HEK293 (cell line): Measurements from ENCODE around the gene PSMD12.

Source experiments
- CTCF ChIA-PET: fragments of 350-600 bp; formaldehyde crosslinking; extraction: SDS; loops from one replicate; lab custom pipeline; 2021; ENCODE audit warnings: antibody characterized with exemption; lab: Yijun Ruan, JAX
- POLR2A ChIA-PET: fragments of 300-600 bp; formaldehyde crosslinking; extraction: SDS; loops from one replicate; lab custom pipeline; 2020; ENCODE audit warnings: antibody characterized with exemption, inconsistent platforms; lab: Yijun Ruan, JAX
- H3K27ac ChIP-seq: fragments of 200-500 bp; sonication (Bioruptor generic); 2 replicates; pipeline ENCODE4 v1.5.1; 2014; ENCODE audit warnings: low read depth, low read length, control low read depth, inconsistent platforms; ENCODE audit errors: extremely low read depth
- H3K36me3 ChIP-seq, 2 experiments: fragments of 200-500 bp in 1 of 2; sonication (Bioruptor generic) in 1 of 2; 1 replicate in 1 of 2; 2 replicates in 1 of 2; pipeline ENCODE4 v1.5.1; 2014 to 2017; ENCODE audit warnings: inconsistent platforms in 2 of 2, low read length in 2 of 2; ENCODE audit not compliant: control insufficient read depth in 2 of 2, insufficient read depth in 1 of 2
- H3K4me1 ChIP-seq: fragments of 200-500 bp; sonication (Bioruptor generic); 2 replicates; pipeline ENCODE4 v1.5.1; 2014; ENCODE audit warnings: mild to moderate bottlenecking, low read length, inconsistent platforms; ENCODE audit not compliant: control insufficient read depth, insufficient read depth
- H3K4me3 ChIP-seq: 2 replicates; pipeline ENCODE4 v1.5.1; 2011; ENCODE audit warnings: low read depth, mild to moderate bottlenecking, control low read depth, low read length, moderate library complexity
- H3K9me3 ChIP-seq: fragments of 200-500 bp; sonication (Bioruptor generic); 2 replicates; pipeline ENCODE4 v1.5.1; 2014; ENCODE audit warnings: low read depth, low read length, inconsistent platforms; ENCODE audit not compliant: control insufficient read depth, insufficient read depth
- BCL11B ChIP-seq: fragments of 450-650 bp; formaldehyde crosslinking; IDR thresholded peaks from 2 replicates; pipeline ENCODE4 v1.5.1; 2016; ENCODE audit warnings: low read depth, missing biosample characterization, missing genetic modification characterization
- KLF9 ChIP-seq: fragments of 450-650 bp; formaldehyde crosslinking; IDR thresholded peaks from 2 replicates; pipeline ENCODE4 v1.5.1; 2016; ENCODE audit warnings: missing biosample characterization, missing genetic modification characterization, low read depth
- ZBTB8A ChIP-seq: fragments of 450-650 bp; formaldehyde crosslinking; IDR thresholded peaks from 2 replicates; pipeline ENCODE4 v1.5.1; 2016; ENCODE audit warnings: missing biosample characterization, missing genetic modification characterization
- ZFP69B ChIP-seq: fragments of 450-650 bp; formaldehyde crosslinking; IDR thresholded peaks from 2 replicates; pipeline ENCODE4 v1.5.1; 2016; ENCODE audit warnings: missing biosample characterization, missing genetic modification characterization
- ZNF133 ChIP-seq: fragments of 450-650 bp; formaldehyde crosslinking; IDR thresholded peaks from 2 replicates; pipeline ENCODE4 v1.5.1; 2016; ENCODE audit warnings: missing biosample characterization, missing genetic modification characterization
- ZNF155 ChIP-seq: fragments of 450-650 bp; formaldehyde crosslinking; IDR thresholded peaks from 2 replicates; pipeline ENCODE4 v1.5.1; 2016; ENCODE audit warnings: missing biosample characterization, missing genetic modification characterization
- ZNF18 ChIP-seq: fragments of 450-650 bp; formaldehyde crosslinking; IDR thresholded peaks from 2 replicates; pipeline ENCODE4 v1.5.1; 2016; ENCODE audit warnings: missing biosample characterization, missing genetic modification characterization
- ZNF202 ChIP-seq: fragments of 450-650 bp; formaldehyde crosslinking; IDR thresholded peaks from 2 replicates; pipeline ENCODE4 v1.5.1; 2016; ENCODE audit warnings: missing biosample characterization, missing genetic modification characterization, borderline replicate concordance
- ZNF239 ChIP-seq: fragments of 450-650 bp; formaldehyde crosslinking; IDR thresholded peaks from 2 replicates; pipeline ENCODE4 v1.5.1; 2016; ENCODE audit warnings: missing biosample characterization, missing genetic modification characterization
- ZNF311 ChIP-seq: fragments of 450-650 bp; formaldehyde crosslinking; IDR thresholded peaks from 2 replicates; pipeline ENCODE4 v1.5.1; 2017; ENCODE audit warnings: missing biosample characterization, missing genetic modification characterization, borderline replicate concordance
- ZNF394 ChIP-seq: fragments of 450-650 bp; formaldehyde crosslinking; IDR thresholded peaks from 2 replicates; pipeline ENCODE4 v1.5.1; 2016; ENCODE audit warnings: missing biosample characterization, missing genetic modification characterization, mild to moderate bottlenecking, moderate library complexity, borderline replicate concordance
- ZNF48 ChIP-seq: fragments of 450-650 bp; formaldehyde crosslinking; IDR thresholded peaks from 2 replicates; pipeline ENCODE4 v1.5.1; 2016; ENCODE audit warnings: missing biosample characterization, missing genetic modification characterization
- ZNF558 ChIP-seq: fragments of 450-650 bp; formaldehyde crosslinking; IDR thresholded peaks from 2 replicates; pipeline ENCODE4 v1.5.1; 2016; ENCODE audit warnings: missing biosample characterization, missing genetic modification characterization
- ZNF560 ChIP-seq: fragments of 450-650 bp; formaldehyde crosslinking; IDR thresholded peaks from 2 replicates; pipeline ENCODE4 v1.5.1; 2017; ENCODE audit warnings: missing biosample characterization, missing genetic modification characterization, borderline replicate concordance
- ZNF561 ChIP-seq: fragments of 450-650 bp; IDR thresholded peaks from 2 replicates; pipeline ENCODE4 v1.5.1; 2018; ENCODE audit warnings: missing biosample characterization, missing genetic modification characterization, borderline replicate concordance
- ZNF610 ChIP-seq: fragments of 450-650 bp; formaldehyde crosslinking; IDR thresholded peaks from 2 replicates; pipeline ENCODE4 v1.5.1; 2016; ENCODE audit warnings: missing biosample characterization, missing genetic modification characterization, borderline replicate concordance
- ZNF645 ChIP-seq: fragments of 450-650 bp; formaldehyde crosslinking; IDR thresholded peaks from 2 replicates; pipeline ENCODE4; 2016; ENCODE audit warnings: missing biosample characterization, missing genetic modification characterization
- ZNF660 ChIP-seq: fragments of 450-650 bp; IDR thresholded peaks from 2 replicates; pipeline ENCODE4 v1.5.1; 2018; ENCODE audit warnings: missing biosample characterization, mild to moderate bottlenecking, missing genetic modification characterization
- ZNF664 ChIP-seq: fragments of 450-650 bp; formaldehyde crosslinking; IDR thresholded peaks from 2 replicates; pipeline ENCODE4 v1.5.1; 2016; ENCODE audit warnings: missing biosample characterization, missing genetic modification characterization
- ZNF670 ChIP-seq: fragments of 450-650 bp; formaldehyde crosslinking; IDR thresholded peaks from 2 replicates; pipeline ENCODE4 v1.5.1; 2016; ENCODE audit warnings: missing biosample characterization, missing genetic modification characterization, low read depth
- ZNF701 ChIP-seq: fragments of 450-650 bp; formaldehyde crosslinking; IDR thresholded peaks from 2 replicates; pipeline ENCODE4 v1.5.1; 2016; ENCODE audit warnings: missing biosample characterization, missing genetic modification characterization
- ZNF776 ChIP-seq: fragments of 450-650 bp; formaldehyde crosslinking; IDR thresholded peaks from 2 replicates; pipeline ENCODE4 v1.5.0; 2017; ENCODE audit warnings: missing biosample characterization, missing genetic modification characterization, borderline replicate concordance
- ZNF792 ChIP-seq: fragments of 450-650 bp; formaldehyde crosslinking; IDR thresholded peaks from 2 replicates; pipeline ENCODE4 v1.5.1; 2016; ENCODE audit warnings: missing biosample characterization, missing genetic modification characterization
- TF ChIP-seq, protein P1 (sequence below): fragments of 450-650 bp; formaldehyde crosslinking; IDR thresholded peaks from 2 replicates; pipeline ENCODE4 v1.5.1; 2016; ENCODE audit warnings: missing biosample characterization, missing genetic modification characterization
- TF ChIP-seq, protein P2 (sequence below): fragments of 450-650 bp; formaldehyde crosslinking; IDR thresholded peaks from 2 replicates; pipeline ENCODE4 v1.5.1; 2017; ENCODE audit warnings: missing biosample characterization, missing genetic modification characterization
- TF ChIP-seq, protein P3 (sequence below): fragments of 450-650 bp; IDR thresholded peaks from 2 replicates; pipeline ENCODE4 v1.5.1; 2018; ENCODE audit warnings: missing biosample characterization, mild to moderate bottlenecking, missing genetic modification characterization

PSMD12 gene

GRCh38 chr17:67358612-67359011, 7.8 kb downstream of the PSMD12 start:
- ChIA-PET CTCF (interaction anchor here (2.7 kb wide), 1 partner anchor 17 kb away, joined by 11 read pairs; no protein-coding TSS in a partner anchor), POLR2A (interaction anchor here (0.7 to 1.5 kb wide), 3 partner anchors 16 to 435 kb away, joined by 3 to 5 read pairs (median 4); no protein-coding TSS in a partner anchor)
- no peak for TF ChIP-seq ZNF558
- TF ChIP-seq ZNF792 (tag by site-specific recombination): no peak
- no peak for TF ChIP-seq ZNF202
- TF ChIP-seq ZNF239 (tag by site-specific recombination): no peak
- TF ChIP-seq ZNF48 (tag by site-specific recombination): no peak
- TF ChIP-seq ZNF18: no peak
- TF ChIP-seq ZBTB8A: no peak
- no peak for TF ChIP-seq ZNF155 (tag by site-specific recombination)
- no peak for TF ChIP-seq ZNF394 (tag by site-specific recombination)
- no peak for TF ChIP-seq BCL11B (tag by site-specific recombination)
- no peak for TF ChIP-seq ZNF133
- TF ChIP-seq ZFP69B (tag by site-specific recombination): no peak
- TF ChIP-seq, protein P1, sequence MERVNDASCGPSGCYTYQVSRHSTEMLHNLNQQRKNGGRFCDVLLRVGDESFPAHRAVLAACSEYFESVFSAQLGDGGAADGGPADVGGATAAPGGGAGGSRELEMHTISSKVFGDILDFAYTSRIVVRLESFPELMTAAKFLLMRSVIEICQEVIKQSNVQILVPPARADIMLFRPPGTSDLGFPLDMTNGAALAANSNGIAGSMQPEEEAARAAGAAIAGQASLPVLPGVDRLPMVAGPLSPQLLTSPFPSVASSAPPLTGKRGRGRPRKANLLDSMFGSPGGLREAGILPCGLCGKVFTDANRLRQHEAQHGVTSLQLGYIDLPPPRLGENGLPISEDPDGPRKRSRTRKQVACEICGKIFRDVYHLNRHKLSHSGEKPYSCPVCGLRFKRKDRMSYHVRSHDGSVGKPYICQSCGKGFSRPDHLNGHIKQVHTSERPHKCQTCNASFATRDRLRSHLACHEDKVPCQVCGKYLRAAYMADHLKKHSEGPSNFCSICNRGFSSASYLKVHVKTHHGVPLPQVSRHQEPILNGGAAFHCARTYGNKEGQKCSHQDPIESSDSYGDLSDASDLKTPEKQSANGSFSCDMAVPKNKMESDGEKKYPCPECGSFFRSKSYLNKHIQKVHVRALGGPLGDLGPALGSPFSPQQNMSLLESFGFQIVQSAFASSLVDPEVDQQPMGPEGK: no peak
- no peak for TF ChIP-seq ZNF311 (tag by site-specific recombination)
- TF ChIP-seq ZNF664: no peak
- TF ChIP-seq ZNF610: no peak
- TF ChIP-seq ZNF670 (tag by site-specific recombination): no peak
- Histone ChIP-seq H3K4me3 (no peak overlapping the region), H3K9me3 (no peaks in the 10 kb centered on the region), H3K27ac (no peak overlapping the region), H3K4me1 (peaks cover 4% of the 10 kb centered on the region; the same call in 1 of the 2 replicates), H3K36me3 (peaks cover 76 to 77% of the 10 kb centered on the region in 2 experiments)

DNA sequence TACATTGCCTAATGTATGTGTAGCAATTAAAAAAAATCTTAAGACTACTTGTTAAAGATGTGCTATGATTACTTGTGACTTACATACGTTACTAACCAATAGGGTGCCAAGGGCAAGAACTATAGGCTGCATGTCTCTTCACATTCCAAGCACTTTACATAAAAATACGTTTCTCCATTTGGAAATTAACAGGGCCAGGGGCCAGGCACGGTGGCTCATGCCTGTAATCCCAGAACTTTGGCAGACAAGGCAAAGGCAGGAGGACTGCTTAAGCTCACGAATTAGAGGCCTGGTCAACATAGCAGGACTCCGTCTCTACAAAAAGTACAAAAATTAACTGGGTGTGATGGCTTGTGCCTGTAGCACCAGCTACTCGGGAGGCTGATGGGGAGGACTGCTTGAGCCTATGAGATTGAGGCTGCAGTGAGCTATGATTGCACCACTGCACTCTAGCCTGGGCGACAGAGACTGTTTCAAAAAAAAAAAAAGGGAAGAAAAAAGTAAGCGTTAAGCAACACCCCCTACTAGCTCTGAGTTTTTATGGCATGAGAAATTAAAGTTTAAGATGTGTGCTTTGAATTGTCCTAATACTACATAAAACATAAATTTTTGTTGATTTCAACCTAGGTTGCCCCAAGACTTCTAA, 12.3 kb downstream of the PSMD12 start:
- Histone ChIP-seq H3K4me3 (no peak overlapping the region), H3K9me3 (no peaks in the 10 kb centered on the region), H3K27ac (no peak overlapping the region), H3K4me1 (no peaks in the 10 kb centered on the region), H3K36me3 (peaks cover 84 to 87% of the 10 kb centered on the region in 2 experiments)
- ChIA-PET POLR2A (interaction anchor here (0.6 kb wide), 1 partner anchor 61 kb away, joined by 5 read pairs; no protein-coding TSS in a partner anchor), CTCF (interaction anchor here (1.3 kb wide), 1 partner anchor 133 kb away, joined by 4 read pairs; no protein-coding TSS in a partner anchor)
- TF ChIP-seq ZNF645 (tag by site-specific recombination) (no peak), ZNF560 (tag by site-specific recombination) (no peak), ZNF660 (tag by site-specific recombination) (no peak), KLF9 (no peak), ZNF561 (tag by site-specific recombination) (no peak), ZNF776 (tag by site-specific recombination) (no peak), ZNF701 (tag by site-specific recombination) (no peak)
- TF ChIP-seq, protein P2, sequence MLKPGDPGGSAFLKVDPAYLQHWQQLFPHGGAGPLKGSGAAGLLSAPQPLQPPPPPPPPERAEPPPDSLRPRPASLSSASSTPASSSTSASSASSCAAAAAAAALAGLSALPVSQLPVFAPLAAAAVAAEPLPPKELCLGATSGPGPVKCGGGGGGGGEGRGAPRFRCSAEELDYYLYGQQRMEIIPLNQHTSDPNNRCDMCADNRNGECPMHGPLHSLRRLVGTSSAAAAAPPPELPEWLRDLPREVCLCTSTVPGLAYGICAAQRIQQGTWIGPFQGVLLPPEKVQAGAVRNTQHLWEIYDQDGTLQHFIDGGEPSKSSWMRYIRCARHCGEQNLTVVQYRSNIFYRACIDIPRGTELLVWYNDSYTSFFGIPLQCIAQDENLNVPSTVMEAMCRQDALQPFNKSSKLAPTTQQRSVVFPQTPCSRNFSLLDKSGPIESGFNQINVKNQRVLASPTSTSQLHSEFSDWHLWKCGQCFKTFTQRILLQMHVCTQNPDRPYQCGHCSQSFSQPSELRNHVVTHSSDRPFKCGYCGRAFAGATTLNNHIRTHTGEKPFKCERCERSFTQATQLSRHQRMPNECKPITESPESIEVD (tag by site-specific recombination): no peak
- TF ChIP-seq, protein P3, sequence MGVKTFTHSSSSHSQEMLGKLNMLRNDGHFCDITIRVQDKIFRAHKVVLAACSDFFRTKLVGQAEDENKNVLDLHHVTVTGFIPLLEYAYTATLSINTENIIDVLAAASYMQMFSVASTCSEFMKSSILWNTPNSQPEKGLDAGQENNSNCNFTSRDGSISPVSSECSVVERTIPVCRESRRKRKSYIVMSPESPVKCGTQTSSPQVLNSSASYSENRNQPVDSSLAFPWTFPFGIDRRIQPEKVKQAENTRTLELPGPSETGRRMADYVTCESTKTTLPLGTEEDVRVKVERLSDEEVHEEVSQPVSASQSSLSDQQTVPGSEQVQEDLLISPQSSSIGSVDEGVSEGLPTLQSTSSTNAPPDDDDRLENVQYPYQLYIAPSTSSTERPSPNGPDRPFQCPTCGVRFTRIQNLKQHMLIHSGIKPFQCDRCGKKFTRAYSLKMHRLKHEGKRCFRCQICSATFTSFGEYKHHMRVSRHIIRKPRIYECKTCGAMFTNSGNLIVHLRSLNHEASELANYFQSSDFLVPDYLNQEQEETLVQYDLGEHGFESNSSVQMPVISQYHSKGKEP (tag by site-specific recombination): no peak
